Mesendoderm (in vitro differentiated cells): ENCODE measurements around the gene FRRS1.

Experiments
- DNase-seq: peaks from one replicate; pipeline ENCODE4 v3.0.0; 2013
- H2AK5ac ChIP-seq: 2 replicates; pipeline ENCODE4 v1.6.1; 2013; ENCODE audit warnings: low read length, inconsistent platforms
- H2BK120ac ChIP-seq: 2 replicates; pipeline ENCODE4 v1.6.1; 2013; ENCODE audit warnings: low read depth, mild to moderate bottlenecking, low read length, moderate library complexity, mixed read lengths
- H2BK15ac ChIP-seq: replicated peaks from 2 replicates; pipeline ENCODE4 v1.6.1; 2013; ENCODE audit warnings: low read depth, mild to moderate bottlenecking, moderate library complexity
- H2BK5ac ChIP-seq: 2 replicates; pipeline ENCODE4 v1.6.1; 2013; ENCODE audit warnings: low read length, inconsistent platforms
- H3K18ac ChIP-seq: 2 replicates; pipeline ENCODE4 v1.6.1; 2013; ENCODE audit warnings: mild to moderate bottlenecking, low read length, mixed read lengths
- H3K23ac ChIP-seq: one replicate; pipeline ENCODE4 v1.6.1; 2013; ENCODE audit warnings: low read length
- H3K27ac ChIP-seq: 2 replicates; pipeline ENCODE4 v1.5.1; 2013; ENCODE audit warnings: low read depth, mild to moderate bottlenecking, inconsistent platforms, low read length, moderate library complexity
- H3K27me3 ChIP-seq: 2 replicates; pipeline ENCODE4 v1.6.1; 2013; ENCODE audit warnings: low read length, control low read depth, mild to moderate bottlenecking, inconsistent platforms; ENCODE audit not compliant: insufficient read depth, poor library complexity
- H3K36me3 ChIP-seq: 2 replicates; pipeline ENCODE4 v1.6.1; 2013; ENCODE audit warnings: low read length, inconsistent platforms; ENCODE audit not compliant: control insufficient read depth, insufficient read depth
- H3K4ac ChIP-seq: one replicate; pipeline ENCODE4 v1.6.1; 2013; ENCODE audit warnings: low read depth, mild to moderate bottlenecking, low read length, moderate library complexity
- H3K4me1 ChIP-seq: 2 replicates; pipeline ENCODE4 v1.6.1; 2013; ENCODE audit warnings: low read depth, low read length, inconsistent platforms; ENCODE audit not compliant: control insufficient read depth
- H3K4me2 ChIP-seq: 2 replicates; pipeline ENCODE4 v1.6.1; 2013; ENCODE audit warnings: low read length
- H3K4me3 ChIP-seq: 2 replicates; pipeline ENCODE4 v1.5.1; 2013; ENCODE audit warnings: mild to moderate bottlenecking, low read length
- H3K56ac ChIP-seq: one replicate; pipeline ENCODE4 v1.6.1; 2013; ENCODE audit warnings: low read length
- H3K79me1 ChIP-seq: 2 replicates; pipeline ENCODE4 v1.6.1; 2013; ENCODE audit warnings: low read length, inconsistent platforms
- H3K79me2 ChIP-seq: 2 replicates; pipeline ENCODE4 v1.6.1; 2013; ENCODE audit warnings: mild to moderate bottlenecking, low read length; ENCODE audit not compliant: control insufficient read depth, insufficient read depth
- H3K9ac ChIP-seq: 2 replicates; pipeline ENCODE4 v1.6.1; 2013; ENCODE audit warnings: low read length, inconsistent platforms
- H4K5ac ChIP-seq: one replicate; pipeline ENCODE4 v1.6.1; 2013; ENCODE audit warnings: low read length
- H4K8ac ChIP-seq: one replicate; pipeline ENCODE4 v1.6.1; 2013; ENCODE audit warnings: low read depth, mild to moderate bottlenecking, control low read depth, low read length, moderate library complexity
- WGBS: extraction: QIAGEN DNeasy Blood & Tissue Kit; methylation state at CpG from one replicate; pipeline ENCODE4 v1.1.7; 2013; ENCODE audit warnings: low lambda C conversion rate, missing lambda C conversion rate; ENCODE audit not compliant: insufficient coverage; ENCODE audit errors: extremely low coverage; 5-methylcytosine and 5-hydroxymethylcytosine counted together

The FRRS1 gene

GRCh38 chr1:99784809-99785255 is 18.4 kb upstream of the FRRS1 start:
- no peak for DNase-seq
- H4K8ac ChIP-seq = no peak overlapping the region
- no peak overlapping the region for H3K9ac ChIP-seq
- no peak overlapping the region for H2BK5ac ChIP-seq
- H3K4me1 ChIP-seq = no peaks in the 10 kb centered on the region
- no peak overlapping the region for H3K4ac ChIP-seq
- no peaks in the 10 kb centered on the region for H3K27me3 ChIP-seq
- no peak overlapping the region for H3K56ac ChIP-seq
- no peak overlapping the region for H3K27ac ChIP-seq
- H3K23ac ChIP-seq = no peak overlapping the region
- H2BK120ac ChIP-seq = no peak overlapping the region
- H3K4me3 ChIP-seq = no peak overlapping the region
- no peak overlapping the region for H3K18ac ChIP-seq
- H3K79me2 ChIP-seq = no peaks in the 10 kb centered on the region
- no peak overlapping the region for H4K5ac ChIP-seq
- WGBS = no CpG with 5 or more reads among the region's 2 CpGs
- H3K36me3 ChIP-seq = no peaks in the 10 kb centered on the region
- no peak overlapping the region for H3K4me2 ChIP-seq
- H2BK15ac ChIP-seq = no peak overlapping the region
- H3K79me1 ChIP-seq = no peaks in the 10 kb centered on the region
- no peak overlapping the region for H2AK5ac ChIP-seq

DNA sequence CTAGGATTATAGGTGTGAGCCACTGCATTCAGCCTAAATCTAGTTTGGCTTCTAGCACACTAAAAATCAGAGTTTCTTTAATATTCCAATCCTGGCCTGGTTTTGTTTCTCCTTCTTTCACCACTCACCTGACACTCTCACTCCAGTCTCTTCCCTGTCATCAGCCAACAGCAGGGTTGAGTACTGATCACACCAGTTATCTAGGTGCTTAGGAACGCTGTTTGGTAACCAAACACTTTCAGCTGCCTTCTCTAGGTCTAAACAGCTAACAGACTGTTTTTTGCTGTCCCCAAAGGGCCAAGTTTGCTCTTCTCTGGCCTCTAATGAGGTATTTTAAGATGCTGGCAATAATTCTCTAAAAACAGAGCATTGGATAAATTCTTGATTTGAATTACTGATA is 17.7 kb upstream of the FRRS1 start:
- no peak overlapping the region for H4K5ac ChIP-seq
- no peak overlapping the region for H2BK5ac ChIP-seq
- no peak overlapping the region for H3K9ac ChIP-seq
- H3K27me3 ChIP-seq = no peaks in the 10 kb centered on the region
- no peak overlapping the region for H3K56ac ChIP-seq
- no peaks in the 10 kb centered on the region for H3K4me1 ChIP-seq
- no peak overlapping the region for H3K4me2 ChIP-seq
- WGBS = no CpG with 5 or more reads among the region's 1 CpG
- no peak overlapping the region for H3K23ac ChIP-seq
- H3K4ac ChIP-seq = no peak overlapping the region
- no peak overlapping the region for H3K18ac ChIP-seq
- no peaks in the 10 kb centered on the region for H3K36me3 ChIP-seq
- no peak overlapping the region for H4K8ac ChIP-seq
- no peak overlapping the region for H2BK15ac ChIP-seq
- no peak overlapping the region for H2AK5ac ChIP-seq
- no peak overlapping the region for H3K27ac ChIP-seq
- H3K79me2 ChIP-seq = no peaks in the 10 kb centered on the region
- no peaks in the 10 kb centered on the region for H3K79me1 ChIP-seq
- no peak overlapping the region for H3K4me3 ChIP-seq
- H2BK120ac ChIP-seq = no peak overlapping the region
- peak; percentile 53 for DNase-seq

GRCh38 chr1:99782920-99783319 is 16.5 kb upstream of the FRRS1 start:
- no CpG with 5 or more reads among the region's 3 CpGs for WGBS
- Histone ChIP-seq H3K79me1 (no peaks in the 10 kb centered on the region), H2BK120ac (no peak overlapping the region)

DNA sequence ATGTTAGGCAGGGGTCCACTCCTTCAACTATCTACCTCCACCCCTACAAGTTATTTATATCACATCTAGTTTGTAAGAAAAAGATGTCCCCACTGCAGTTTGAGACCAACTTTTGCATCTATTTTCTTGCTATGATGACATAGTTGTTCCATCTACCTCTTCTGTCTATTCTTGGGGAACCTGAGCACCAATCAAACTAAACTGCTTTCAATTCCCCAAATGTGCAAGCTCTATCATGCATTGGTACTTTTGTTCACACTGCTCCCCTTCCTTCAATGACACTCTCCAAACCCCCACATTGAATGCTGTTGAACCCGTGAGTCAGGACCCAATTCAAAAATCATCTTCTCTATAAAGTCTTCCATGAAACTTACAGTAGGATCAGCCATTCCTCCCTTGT is 16.0 kb upstream of the FRRS1 start:
- Histone ChIP-seq H3K27ac (no peak overlapping the region), H3K56ac (no peak overlapping the region), H3K4ac (no peak overlapping the region), H3K27me3 (no peaks in the 10 kb centered on the region), H4K5ac (no peak overlapping the region), H3K79me2 (no peaks in the 10 kb centered on the region), H3K79me1 (no peaks in the 10 kb centered on the region), H2BK5ac (no peak overlapping the region), H3K36me3 (no peaks in the 10 kb centered on the region), H3K4me2 (no peak overlapping the region), H3K18ac (no peak overlapping the region), H3K4me3 (no peak overlapping the region), H2AK5ac (no peak overlapping the region), H2BK120ac (no peak overlapping the region), H3K4me1 (no peaks in the 10 kb centered on the region), H3K9ac (no peak overlapping the region), H4K8ac (no peak overlapping the region), H3K23ac (no peak overlapping the region), H2BK15ac (no peak overlapping the region)
- no CpG with 5 or more reads among the region's 1 CpG for WGBS
- DNase-seq = no peak

More at GRCh38 chr1:99782920-99783319, 16.5 kb upstream of the FRRS1 start:
- Histone ChIP-seq H3K27me3 (no peaks in the 10 kb centered on the region), H3K4me2 (no peak overlapping the region), H3K18ac (no peak overlapping the region), H3K27ac (no peak overlapping the region), H2AK5ac (no peak overlapping the region), H3K56ac (no peak overlapping the region), H3K4ac (no peak overlapping the region), H3K4me3 (no peak overlapping the region), H3K79me2 (no peaks in the 10 kb centered on the region), H2BK15ac (no peak overlapping the region), H3K4me1 (no peaks in the 10 kb centered on the region), H2BK5ac (no peak overlapping the region), H3K36me3 (no peaks in the 10 kb centered on the region), H3K23ac (no peak overlapping the region), H3K9ac (no peak overlapping the region), H4K8ac (no peak overlapping the region), H4K5ac (no peak overlapping the region)
- no peak for DNase-seq

DNA sequence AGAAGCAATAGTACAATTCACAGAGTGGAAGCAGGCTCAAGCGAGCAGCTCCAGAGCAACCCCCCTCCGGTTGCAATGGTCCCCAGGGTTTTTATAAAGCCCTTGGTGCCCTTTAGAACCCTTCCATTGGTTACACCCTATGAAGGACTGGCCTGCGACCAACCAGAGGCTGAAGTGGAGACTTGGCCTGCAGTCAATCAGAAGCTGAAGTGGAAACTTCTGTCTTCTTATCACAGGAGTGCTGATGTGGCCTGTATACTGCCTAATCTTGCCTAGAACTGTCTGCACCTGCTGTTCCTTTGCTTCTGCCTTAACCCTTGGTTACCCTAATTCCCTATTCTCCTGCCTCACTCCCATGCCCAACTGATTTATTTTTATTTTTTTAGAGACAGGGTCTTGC is 15.4 kb upstream of the FRRS1 start:
- Histone ChIP-seq H3K4ac (no peak overlapping the region), H3K9ac (no peak overlapping the region), H2BK5ac (no peak overlapping the region), H3K18ac (no peak overlapping the region), H2BK120ac (no peak overlapping the region), H3K36me3 (no peaks in the 10 kb centered on the region), H3K79me2 (no peaks in the 10 kb centered on the region), H2BK15ac (no peak overlapping the region), H3K79me1 (no peaks in the 10 kb centered on the region), H3K56ac (no peak overlapping the region), H3K4me3 (no peak overlapping the region), H2AK5ac (no peak overlapping the region), H3K4me1 (no peaks in the 10 kb centered on the region), H3K27ac (no peak overlapping the region), H3K27me3 (no peaks in the 10 kb centered on the region), H4K8ac (no peak overlapping the region), H3K4me2 (no peak overlapping the region), H3K23ac (no peak overlapping the region), H4K5ac (no peak overlapping the region)
- no peak for DNase-seq
- WGBS = no CpG with 5 or more reads among the region's 3 CpGs

DNA sequence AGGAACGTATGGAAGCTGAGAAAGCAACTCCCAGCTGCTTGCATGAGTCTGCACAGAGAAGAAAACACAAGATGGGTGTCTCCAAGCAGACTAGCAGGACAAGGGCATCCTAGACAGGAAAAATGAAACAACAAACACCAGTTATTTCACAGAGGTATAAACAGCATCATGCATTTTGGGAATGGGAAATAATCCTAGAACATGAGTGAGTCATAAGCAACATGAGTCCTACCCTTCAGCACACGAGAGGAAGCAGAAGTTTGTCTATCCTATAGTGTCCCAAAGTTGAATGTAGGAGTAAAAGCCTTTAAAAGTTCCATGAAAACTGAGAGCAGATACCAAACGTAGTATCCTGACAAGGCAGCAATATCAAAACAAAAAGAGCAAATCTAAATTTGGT is 11.3 kb upstream of the FRRS1 start:
- no peaks in the 10 kb centered on the region for H3K4me1 ChIP-seq
- H3K79me1 ChIP-seq = no peaks in the 10 kb centered on the region
- H3K4ac ChIP-seq = no peak overlapping the region
- H3K27ac ChIP-seq = no peak overlapping the region
- H4K8ac ChIP-seq = no peak overlapping the region
- H2BK15ac ChIP-seq = no peak overlapping the region
- H3K9ac ChIP-seq = no peak overlapping the region
- no peak overlapping the region for H3K18ac ChIP-seq
- H3K27me3 ChIP-seq = no peaks in the 10 kb centered on the region
- no peak overlapping the region for H3K4me2 ChIP-seq
- H3K36me3 ChIP-seq = no peaks in the 10 kb centered on the region
- no peak overlapping the region for H3K4me3 ChIP-seq
- no CpG with 5 or more reads among the region's 3 CpGs for WGBS
- no peak overlapping the region for H2BK120ac ChIP-seq
- H4K5ac ChIP-seq = no peak overlapping the region
- no peaks in the 10 kb centered on the region for H3K79me2 ChIP-seq
- no peak overlapping the region for H2AK5ac ChIP-seq
- H2BK5ac ChIP-seq = no peak overlapping the region
- DNase-seq = no peak
- H3K56ac ChIP-seq = no peak overlapping the region
- H3K23ac ChIP-seq = no peak overlapping the region
